Panc1 (cell line): ENCODE measurements around the gene GNG3.

ENCODE experiments used
- POLR2AphosphoS5 ChIP-seq: IDR thresholded peaks from 2 replicates; pipeline ENCODE4 v1.6.1; 2012; ENCODE audit warnings: mild to moderate bottlenecking, low read depth, low read length, moderate library complexity
- SIN3A ChIP-seq: IDR thresholded peaks from 2 replicates; pipeline ENCODE4 v1.6.1; 2012; ENCODE audit warnings: low read depth, mild to moderate bottlenecking, low read length, moderate library complexity, borderline replicate concordance; ENCODE audit not compliant: insufficient read depth
- TCF7L2 ChIP-seq: IDR thresholded peaks from 2 replicates; pipeline ENCODE4 v1.6.1; 2011; ENCODE audit warnings: mild to moderate bottlenecking, low read depth, low read length, inconsistent platforms
- TF ChIP-seq, protein P1 (sequence below): fragments of 450-650 bp; IDR thresholded peaks from 2 replicates; pipeline ENCODE4 v1.5.1; 2017; ENCODE audit warnings: mild to moderate bottlenecking
- TF ChIP-seq, protein P2 (sequence below), 2 experiments: IDR thresholded peaks; 2 replicates each; pipeline ENCODE4 v1.6.1; 2011 to 2012; ENCODE audit warnings: low read depth in 2 of 2, control low read depth in 1 of 2, low read length in 1 of 2, mild to moderate bottlenecking in 1 of 2, moderate library complexity in 1 of 2; ENCODE audit not compliant: insufficient read depth in 1 of 2

DNA sequence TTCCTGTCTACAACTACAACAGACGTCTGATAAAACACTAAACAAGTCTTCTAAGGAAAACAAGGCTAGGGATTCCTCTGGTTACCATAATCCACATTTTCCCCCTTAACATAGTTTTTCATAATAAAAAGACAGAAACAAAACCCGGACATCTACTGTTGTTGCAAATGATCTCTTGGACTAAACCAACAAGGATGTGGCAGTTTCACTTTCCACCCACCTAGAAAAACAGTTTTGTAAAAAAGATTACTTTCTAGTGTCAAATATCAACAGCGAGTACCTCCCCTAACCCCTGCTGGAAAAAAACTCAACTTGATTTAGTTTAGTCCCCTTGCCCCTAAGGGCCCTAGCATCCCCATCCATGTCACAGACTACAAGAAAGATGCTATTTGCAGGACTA lies 5.4 kb downstream of the GNG3 start:
- no peak for TF ChIP-seq POLR2AphosphoS5
- TF ChIP-seq, protein P1, sequence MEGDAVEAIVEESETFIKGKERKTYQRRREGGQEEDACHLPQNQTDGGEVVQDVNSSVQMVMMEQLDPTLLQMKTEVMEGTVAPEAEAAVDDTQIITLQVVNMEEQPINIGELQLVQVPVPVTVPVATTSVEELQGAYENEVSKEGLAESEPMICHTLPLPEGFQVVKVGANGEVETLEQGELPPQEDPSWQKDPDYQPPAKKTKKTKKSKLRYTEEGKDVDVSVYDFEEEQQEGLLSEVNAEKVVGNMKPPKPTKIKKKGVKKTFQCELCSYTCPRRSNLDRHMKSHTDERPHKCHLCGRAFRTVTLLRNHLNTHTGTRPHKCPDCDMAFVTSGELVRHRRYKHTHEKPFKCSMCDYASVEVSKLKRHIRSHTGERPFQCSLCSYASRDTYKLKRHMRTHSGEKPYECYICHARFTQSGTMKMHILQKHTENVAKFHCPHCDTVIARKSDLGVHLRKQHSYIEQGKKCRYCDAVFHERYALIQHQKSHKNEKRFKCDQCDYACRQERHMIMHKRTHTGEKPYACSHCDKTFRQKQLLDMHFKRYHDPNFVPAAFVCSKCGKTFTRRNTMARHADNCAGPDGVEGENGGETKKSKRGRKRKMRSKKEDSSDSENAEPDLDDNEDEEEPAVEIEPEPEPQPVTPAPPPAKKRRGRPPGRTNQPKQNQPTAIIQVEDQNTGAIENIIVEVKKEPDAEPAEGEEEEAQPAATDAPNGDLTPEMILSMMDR: no peak
- TF ChIP-seq, protein P2, sequence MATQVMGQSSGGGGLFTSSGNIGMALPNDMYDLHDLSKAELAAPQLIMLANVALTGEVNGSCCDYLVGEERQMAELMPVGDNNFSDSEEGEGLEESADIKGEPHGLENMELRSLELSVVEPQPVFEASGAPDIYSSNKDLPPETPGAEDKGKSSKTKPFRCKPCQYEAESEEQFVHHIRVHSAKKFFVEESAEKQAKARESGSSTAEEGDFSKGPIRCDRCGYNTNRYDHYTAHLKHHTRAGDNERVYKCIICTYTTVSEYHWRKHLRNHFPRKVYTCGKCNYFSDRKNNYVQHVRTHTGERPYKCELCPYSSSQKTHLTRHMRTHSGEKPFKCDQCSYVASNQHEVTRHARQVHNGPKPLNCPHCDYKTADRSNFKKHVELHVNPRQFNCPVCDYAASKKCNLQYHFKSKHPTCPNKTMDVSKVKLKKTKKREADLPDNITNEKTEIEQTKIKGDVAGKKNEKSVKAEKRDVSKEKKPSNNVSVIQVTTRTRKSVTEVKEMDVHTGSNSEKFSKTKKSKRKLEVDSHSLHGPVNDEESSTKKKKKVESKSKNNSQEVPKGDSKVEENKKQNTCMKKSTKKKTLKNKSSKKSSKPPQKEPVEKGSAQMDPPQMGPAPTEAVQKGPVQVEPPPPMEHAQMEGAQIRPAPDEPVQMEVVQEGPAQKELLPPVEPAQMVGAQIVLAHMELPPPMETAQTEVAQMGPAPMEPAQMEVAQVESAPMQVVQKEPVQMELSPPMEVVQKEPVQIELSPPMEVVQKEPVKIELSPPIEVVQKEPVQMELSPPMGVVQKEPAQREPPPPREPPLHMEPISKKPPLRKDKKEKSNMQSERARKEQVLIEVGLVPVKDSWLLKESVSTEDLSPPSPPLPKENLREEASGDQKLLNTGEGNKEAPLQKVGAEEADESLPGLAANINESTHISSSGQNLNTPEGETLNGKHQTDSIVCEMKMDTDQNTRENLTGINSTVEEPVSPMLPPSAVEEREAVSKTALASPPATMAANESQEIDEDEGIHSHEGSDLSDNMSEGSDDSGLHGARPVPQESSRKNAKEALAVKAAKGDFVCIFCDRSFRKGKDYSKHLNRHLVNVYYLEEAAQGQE (IDR thresholded peaks at IDR 0.05; ENCODE audit: insufficient read depth in 1 of 2, low read depth in 2 of 2, low read length in 1 of 2): no peak
- TF ChIP-seq TCF7L2: no peak
- no peak for TF ChIP-seq SIN3A
